GM19395 (cell line): ENCODE measurements around the gene TAF11L2.
"Not testable (repeated sequence)": the region's sequence is repeated elsewhere in the genome, so short reads cannot be mapped to it uniquely, and the experiment has no call there.

Experiments
- ATAC-seq: cut with Tn5 transposase; IDR thresholded peaks from one replicate; pipeline ENCODE4 v1.9.1; 2021; ENCODE audit warnings: mild to moderate bottlenecking, moderate library complexity; ENCODE audit not compliant: unreplicated experiment

The TAF11L2 gene

GRCh38 chr5:17497931-17498330, at the start of gene TAF11L2:
TSS of gene TAF11L2 (plus strand) at chr5:17498231.
- ATAC-seq = not testable (repeated sequence)

DNA sequence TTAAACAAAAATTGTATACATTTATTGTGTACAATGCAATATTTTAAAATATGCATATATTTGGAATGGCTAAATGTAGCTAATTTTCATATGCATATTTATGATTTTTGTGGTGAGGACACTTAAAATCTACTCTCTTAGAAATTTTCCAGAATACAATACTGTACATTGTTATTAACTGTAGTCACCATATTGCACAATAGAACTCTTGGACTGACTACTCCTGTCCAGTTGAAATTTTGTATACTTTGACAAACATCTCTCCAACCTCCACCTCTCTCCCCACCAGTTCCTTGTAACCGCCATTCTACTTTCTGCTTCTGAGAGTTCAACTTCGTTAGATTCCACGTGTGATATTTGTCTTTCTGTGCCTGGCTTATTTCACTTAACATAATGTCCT, 49.2 kb upstream of the TAF11L2 start:
- ATAC-seq = no peak

DNA sequence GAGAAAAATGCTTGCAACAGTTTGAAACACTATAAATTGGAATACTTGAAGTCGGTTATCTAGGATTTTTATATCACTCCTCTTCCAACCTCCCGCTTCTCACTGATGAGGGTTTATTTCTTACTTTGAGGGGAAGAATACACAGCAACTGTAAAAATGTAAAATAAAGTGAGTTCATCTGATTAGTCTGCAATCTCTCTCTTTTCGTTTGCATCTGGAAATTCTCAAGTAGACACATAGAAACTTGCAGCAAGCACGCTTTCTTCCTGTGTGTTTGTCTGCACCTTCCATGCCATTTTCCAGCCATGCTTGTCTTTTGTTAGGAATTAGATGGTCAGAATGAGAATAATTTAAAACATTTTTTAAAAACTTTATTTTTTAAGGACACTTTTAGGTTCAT, 45.1 kb upstream of the TAF11L2 start:
- ATAC-seq = no peak

GRCh38 chr5:17455942-17456341, 42.1 kb upstream of the TAF11L2 start:
- no peak for ATAC-seq

DNA sequence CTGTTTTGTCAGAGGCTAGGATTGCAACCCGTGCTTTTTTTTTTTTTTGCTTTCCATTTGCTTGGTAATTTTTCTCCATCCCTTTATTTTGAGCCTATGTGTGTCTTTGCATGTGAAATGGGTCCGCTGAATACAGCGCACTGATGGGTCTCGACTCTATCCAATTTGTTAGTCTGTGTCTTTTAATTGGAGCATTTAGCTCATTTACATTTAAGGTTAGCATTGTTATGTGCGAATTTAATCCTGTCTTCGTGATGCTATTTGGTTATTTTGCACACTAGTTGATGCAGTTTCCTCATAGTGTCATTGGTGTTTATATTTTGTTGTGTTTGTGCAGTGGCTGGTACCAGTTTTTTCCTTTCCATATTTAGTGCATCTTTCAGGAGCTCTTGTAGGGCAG, 36.2 kb upstream of the TAF11L2 start:
- no peak for ATAC-seq

DNA sequence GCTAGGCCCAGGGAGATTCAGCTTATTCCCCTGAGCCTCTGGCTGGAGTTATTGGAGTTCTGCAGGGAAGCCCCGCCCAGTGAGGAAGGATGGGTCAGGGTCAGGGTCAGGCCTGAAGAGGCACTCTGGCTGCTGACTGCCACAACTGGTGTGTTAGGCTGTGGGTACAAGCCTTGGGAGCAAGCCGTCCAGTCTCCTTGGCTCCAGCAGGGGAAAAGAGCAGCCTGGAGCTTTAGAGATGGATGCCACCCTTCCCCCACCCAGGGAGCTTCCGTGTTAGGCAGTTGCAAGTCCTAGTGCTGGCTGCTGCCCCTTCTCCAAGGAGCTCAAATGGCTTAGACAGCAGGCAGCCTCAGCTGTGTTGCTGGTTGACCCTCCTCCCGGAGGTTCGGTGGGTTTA, 34.4 kb upstream of the TAF11L2 start:
- no peak for ATAC-seq

GRCh38 chr5:17470064-17470463, 28.0 kb upstream of the TAF11L2 start:
- ATAC-seq = no peak

- ATAC-seq = not testable (repeated sequence)
Observed at GRCh38 chr5:17475064-17475463, 23.0 kb upstream of the TAF11L2 start.

DNA sequence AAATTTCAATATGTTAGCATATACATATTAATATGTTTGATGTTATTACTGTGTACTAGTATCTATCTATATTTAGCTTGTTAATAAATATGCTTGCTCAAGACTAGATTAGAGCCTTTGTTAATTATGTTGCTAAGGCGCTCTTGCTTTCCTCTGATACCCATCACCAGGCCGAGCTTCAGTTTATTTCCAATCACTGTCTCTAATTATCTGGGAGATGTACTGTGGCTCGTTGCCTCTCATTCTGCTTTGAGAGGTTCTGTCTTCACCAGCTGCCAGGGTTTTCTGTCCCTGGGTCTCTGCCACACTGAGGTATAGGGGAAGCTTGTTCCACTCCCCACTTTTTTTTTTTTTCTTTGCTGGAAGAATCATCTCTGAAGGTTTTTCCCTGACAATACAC, 21.0 kb upstream of the TAF11L2 start:
- ATAC-seq = no peak

DNA sequence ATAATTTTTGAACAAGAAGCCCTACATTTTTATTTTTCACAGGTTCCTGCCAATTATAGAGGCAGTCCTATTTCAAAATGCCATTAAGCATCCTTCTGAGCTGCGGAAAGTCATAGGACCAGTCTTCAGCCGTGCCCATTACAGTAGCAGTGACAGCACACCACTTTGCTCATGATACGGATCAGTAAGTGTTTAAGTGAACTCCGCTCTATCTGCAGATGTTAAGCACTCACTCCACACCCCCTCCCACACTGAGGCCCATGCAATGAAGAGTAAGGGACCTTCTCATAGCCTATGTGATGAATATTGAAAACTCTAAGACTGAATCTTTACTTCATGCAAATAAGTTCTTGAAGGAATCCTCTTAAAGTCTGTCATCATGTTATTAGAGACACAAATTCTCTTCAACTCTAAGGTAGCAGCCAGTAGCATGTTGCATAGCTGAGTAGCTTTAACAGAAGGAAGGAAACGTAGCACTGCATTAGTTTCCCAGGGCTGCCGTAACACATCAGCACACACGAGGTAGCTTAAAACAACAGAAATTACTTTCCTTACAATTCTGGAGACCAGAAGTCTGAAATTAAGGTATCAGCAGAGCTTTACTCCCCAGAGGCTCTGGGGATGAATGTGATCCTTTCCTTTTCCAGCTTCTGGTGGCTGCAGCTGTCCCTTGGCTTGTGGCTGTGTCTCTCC, 20.3 kb upstream of the TAF11L2 start:
- no peak for ATAC-seq

DNA sequence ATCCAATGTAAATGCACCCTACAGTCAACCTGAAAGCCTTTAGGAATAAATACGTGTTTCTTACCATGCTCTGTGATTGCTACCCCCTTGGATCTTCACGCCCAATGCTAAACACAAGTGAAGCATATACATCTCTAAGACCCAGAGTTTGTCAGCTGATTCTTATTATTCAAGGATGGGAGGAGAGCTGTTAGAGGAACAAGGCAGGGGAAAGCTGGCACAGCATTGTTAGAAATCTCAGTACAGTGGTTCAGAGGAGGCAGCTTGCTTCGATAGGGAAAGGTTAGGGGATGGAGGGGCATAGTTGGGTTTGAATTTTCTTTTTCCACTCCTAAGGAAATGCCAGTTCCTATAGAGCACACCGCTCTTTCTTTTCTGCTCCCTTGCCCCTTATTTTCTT, 16.7 kb upstream of the TAF11L2 start:
- no peak for ATAC-seq

DNA sequence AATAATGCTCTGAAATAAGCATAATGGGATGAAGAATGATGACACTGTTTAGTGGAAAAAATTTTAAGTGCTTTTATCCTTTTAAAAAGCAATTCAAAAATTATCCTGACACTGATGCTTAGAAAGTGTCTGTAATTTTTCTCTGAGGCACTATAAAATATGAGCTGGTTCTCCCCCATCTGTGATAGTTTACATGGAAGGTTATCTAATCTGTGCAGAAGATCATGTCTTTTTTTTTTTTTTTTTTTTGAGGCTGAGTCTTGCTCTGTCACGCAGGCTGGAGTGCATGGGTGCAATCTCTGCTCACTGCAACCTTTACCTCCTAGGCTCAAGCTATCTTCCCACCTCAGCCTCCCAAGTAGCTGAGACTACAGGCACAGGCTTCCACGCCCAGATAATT, 15.2 kb upstream of the TAF11L2 start:
- no peak for ATAC-seq

DNA sequence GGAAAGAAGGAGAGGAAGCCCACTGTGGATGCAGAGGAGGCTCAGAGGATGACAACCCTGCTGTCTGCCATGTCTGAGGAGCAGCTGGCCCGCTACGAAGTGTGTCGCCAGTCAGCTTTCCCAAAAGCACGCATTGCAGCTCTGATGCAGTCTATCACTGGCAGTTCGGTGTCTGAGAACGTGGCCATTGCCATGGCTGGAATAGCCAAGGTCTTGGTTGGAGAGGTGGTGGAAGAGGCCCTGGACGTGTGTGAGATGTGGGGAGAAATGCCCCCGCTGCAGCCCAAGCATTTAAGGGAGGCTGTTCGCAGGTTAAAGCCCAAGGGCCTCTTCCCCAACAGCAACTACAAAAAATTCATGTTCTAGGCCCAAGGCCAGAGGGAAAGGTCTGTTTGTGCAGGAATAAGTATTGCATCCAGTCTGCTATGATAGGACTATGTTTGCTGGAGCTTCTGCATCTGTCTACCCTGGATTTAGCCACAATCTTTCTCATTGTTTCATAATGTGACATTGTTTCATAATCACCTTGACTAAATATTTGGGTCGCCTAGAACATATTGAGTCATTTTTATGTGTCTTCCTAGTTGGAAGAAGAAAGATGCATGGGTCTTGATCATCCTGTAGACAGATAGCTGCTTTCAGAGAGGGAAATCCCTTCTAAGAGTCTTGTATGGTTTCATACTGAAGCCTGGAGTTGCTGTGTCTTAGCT, 11.4 kb upstream of the TAF11L2 start:
- not testable (repeated sequence) for ATAC-seq

DNA sequence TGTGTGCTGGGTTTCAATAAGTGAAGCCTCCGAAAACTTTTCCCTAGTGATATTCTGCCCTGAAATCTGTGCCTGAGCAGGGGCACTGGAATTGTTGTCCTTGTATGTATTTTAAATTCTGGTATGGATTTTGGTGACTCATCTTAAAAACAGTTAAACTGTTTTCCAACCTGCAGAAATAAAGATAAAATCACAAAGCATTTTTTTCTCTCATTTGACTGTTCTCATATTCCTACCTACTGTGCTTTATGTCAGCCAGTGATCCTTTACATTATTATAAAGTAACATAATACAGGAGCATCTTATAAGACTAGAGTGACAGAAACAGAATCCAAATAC, 10.9 kb upstream of the TAF11L2 start:
- no peak for ATAC-seq

GRCh38 chr5:17491257-17491656, 6.8 kb upstream of the TAF11L2 start:
- ATAC-seq = not testable (repeated sequence)

GRCh38 chr5:17492770-17493169, 5.3 kb upstream of the TAF11L2 start:
- ATAC-seq = no peak

DNA sequence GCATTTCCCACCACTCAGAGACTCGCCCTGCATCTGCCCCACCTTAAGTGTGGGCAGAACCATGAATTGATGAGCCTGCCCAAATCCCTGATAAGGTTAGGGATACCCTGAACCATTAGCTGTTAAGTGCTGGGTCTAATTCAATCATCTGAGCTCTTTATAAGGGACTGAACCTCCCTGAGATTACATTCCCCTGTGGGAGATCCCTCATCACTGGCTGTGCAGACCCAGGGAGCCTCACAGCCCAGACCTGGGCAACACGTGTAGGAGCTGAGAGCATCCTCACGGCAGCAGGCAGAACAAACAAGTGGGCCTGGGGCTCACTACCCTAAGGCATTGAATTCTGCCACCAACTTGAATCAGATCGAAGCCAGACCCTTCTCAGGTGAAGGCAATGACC, 585 bp upstream of the TAF11L2 start:
- ATAC-seq = no peak

DNA sequence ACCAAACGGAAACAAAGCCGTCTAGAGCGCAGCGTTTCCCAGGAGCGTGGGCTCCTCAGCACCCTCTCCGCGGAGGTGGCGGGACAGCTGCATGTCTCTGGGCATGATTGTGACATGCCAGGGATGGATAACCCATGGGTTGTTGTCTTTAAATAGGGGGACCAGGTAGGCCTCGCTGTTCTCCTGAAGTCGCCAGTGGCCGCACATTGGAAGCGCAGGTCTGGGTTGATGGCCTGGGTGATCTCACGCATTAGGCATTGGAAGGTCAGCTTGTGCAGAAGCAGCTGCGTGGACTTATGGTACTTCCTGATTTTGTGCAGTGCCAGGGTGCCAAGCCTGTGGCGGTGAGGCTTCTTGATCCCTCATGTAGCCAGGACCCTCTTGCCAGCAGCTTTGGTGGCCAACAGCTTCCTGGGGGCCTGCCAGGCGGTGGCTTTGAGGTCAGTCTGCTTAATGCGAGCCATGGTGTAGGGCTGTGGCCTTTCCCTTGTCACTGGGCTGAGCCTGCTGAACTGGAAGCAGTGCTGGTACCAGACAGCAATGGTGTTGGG, 13.8 kb downstream of the TAF11L2 start:
- ATAC-seq = no peak

GRCh38 chr5:17517526-17517925, 19.5 kb downstream of the TAF11L2 start:
- not testable (repeated sequence) for ATAC-seq

GRCh38 chr5:17518067-17518466, 20.0 kb downstream of the TAF11L2 start, which contains the start of gene TAF11L3:
TSS of gene TAF11L3 (plus strand) at chr5:17518367.
- ATAC-seq = not testable (repeated sequence)

DNA sequence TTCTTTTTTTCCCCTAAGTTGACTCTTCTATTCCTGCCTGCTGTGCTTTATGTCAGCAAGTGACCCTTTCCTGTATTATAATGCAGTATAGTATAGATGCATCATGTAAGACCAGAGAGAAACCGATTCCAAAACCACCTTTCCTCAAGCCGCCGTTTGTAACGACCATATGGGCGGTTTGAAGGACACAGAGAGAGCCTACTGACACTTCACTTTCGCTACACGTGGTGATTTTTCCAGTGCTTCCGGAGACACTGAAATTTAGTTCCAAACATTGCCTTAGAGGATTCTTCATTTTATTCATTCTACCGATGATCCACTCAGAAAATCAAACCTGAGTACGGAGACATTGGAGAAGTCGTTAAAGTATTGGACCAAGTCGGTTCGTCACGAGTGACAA, 21.5 kb downstream of the TAF11L2 start:
- not testable (repeated sequence) for ATAC-seq

GRCh38 chr5:17521501-17521900, 23.5 kb downstream of the TAF11L2 start, which contains the start of gene TAF11L4:
TSS of gene TAF11L4 (plus strand) at chr5:17521801.
- not testable (repeated sequence) for ATAC-seq
